Aorta (tissue), 5 donors: ENCODE results near the gene GPR151. TPM values are rescaled to one million over a fixed set of nuclear protein-coding genes. Genes with fewer than 3 reads are reported as not detected.
"Not testable (repeated sequence)": the region's sequence is repeated elsewhere in the genome, so short reads cannot be mapped to it uniquely, and the experiment has no call there.

Source experiments
- ATAC-seq: fragments of 200-7000 bp; cut with Tn5 transposase; one replicate; pipeline ENCODE4 v1.9.1; 2022; ENCODE audit warnings: moderate library complexity; ENCODE audit not compliant: low FRiP score
- DNase-seq, 2 donors: peaks; one replicate each; pipeline ENCODE4 v3.0.0-alpha.2; 2020
- H3K27ac ChIP-seq, 2 donors: one replicate each; pipeline ENCODE4 v1.5.1; 2013; ENCODE audit warnings: low read length in 2 of 2, mild to moderate bottlenecking in 2 of 2, moderate library complexity in 2 of 2, control low read depth in 1 of 2, inconsistent platforms in 1 of 2, low read depth in 1 of 2
- H3K27me3 ChIP-seq, 2 donors: one replicate each; pipeline ENCODE4 v1.6.1; 2013; ENCODE audit warnings: control low read depth in 1 of 2, low read length in 1 of 2, mild to moderate bottlenecking in 1 of 2, moderate library complexity in 1 of 2; ENCODE audit not compliant: insufficient read depth in 2 of 2, control insufficient read depth in 1 of 2
- H3K36me3 ChIP-seq, 2 donors: one replicate each; pipeline ENCODE4 v1.6.1; 2013; ENCODE audit warnings: control low read depth in 1 of 2, low read length in 1 of 2, mild to moderate bottlenecking in 1 of 2; ENCODE audit not compliant: insufficient read depth in 2 of 2, control insufficient read depth in 1 of 2
- H3K4me1 ChIP-seq, 2 donors: one replicate each; pipeline ENCODE4 v1.6.1; 2013; ENCODE audit warnings: low read length in 2 of 2, control low read depth in 1 of 2, mild to moderate bottlenecking in 1 of 2, moderate library complexity in 1 of 2; ENCODE audit not compliant: insufficient read depth in 2 of 2, control insufficient read depth in 1 of 2
- H3K4me3 ChIP-seq, 2 donors: one replicate each; pipeline ENCODE4 v1.5.1; 2013; ENCODE audit warnings: low read length in 2 of 2, control low read depth in 1 of 2, mild to moderate bottlenecking in 1 of 2
- H3K9me3 ChIP-seq: one replicate; pipeline ENCODE4 v1.6.1; 2013; ENCODE audit warnings: mild to moderate bottlenecking, low read length; ENCODE audit not compliant: control insufficient read depth
- WGBS, 2 donors: extraction: QIAGEN DNeasy Blood & Tissue Kit; methylation state at CpG; one replicate each; pipeline ENCODE4 v1.1.7; 2013; 5-methylcytosine and 5-hydroxymethylcytosine counted together
- intact Hi-C, 2 donors: fragments of 100-400 bp; cut with DNase I; formaldehyde crosslinking; loops; one replicate each; pipeline versions ENCODE4 v1.14.2 to v1.15.0; 2022
- long read RNA-seq, 2 donors: library from polyadenylated mRNA; unstranded; transcript quantifications; one replicate each; pipeline ENCODE4 v2.0.0, GENCODE V29; 2020 to 2021
- polyA plus RNA-seq, 2 donors: library from polyadenylated mRNA; stranded (reverse); fragments of 200-250 nt; gene quantifications; one replicate each; pipeline ENCODE4 v1.2.3, GENCODE V29; 2013
- total RNA-seq, 2 donors: library from RNA; stranded (reverse); fragmentation: NEBNext Ultra II Directional; extraction: Animal tissue kit (Norgen Biotek cat#: 25700); gene quantifications; one replicate each; pipeline ENCODE4 v1.2.1, GENCODE V29; 2021
- donor health status: healthy with polysubstance abuse.
- donor health status: Bipolar disorder and iron deficiency.
- donor health status: DM: no; HTN: no; CAD: no.
- donor health status: DM: no; HTN: no; CAD: no.
- donor health status: DM: yes; HTN: yes; CAD: no.

Gene GPR151
- total RNA-seq (under 1 TPM in 1 of 2 donors, not detected in 1; 0.10 TPM), polyA plus RNA-seq (not detected)
- long read RNA-seq, donor 1: 0 reads
- long read RNA-seq, donor 2: 0 reads

DNA sequence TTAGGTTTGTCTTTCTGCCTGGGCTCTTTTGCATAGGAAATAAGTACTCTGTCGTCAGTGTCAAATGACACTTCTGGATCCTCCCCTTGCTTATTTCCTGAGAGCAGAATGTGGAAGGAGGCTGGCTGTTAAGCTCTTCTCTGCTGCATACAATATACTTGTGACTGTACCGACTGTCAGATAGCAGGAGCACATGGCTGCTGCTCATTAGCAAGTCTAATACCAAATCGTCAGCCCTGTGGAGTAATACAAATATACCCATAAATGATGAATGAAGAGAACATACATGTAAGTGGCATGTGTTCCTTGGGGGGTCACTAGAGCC is at the start of gene GPR151:
TSS of gene GPR151 (minus strand) at position 40 of the 325 bp plus-strand sequence. CDS start 77 bp downstream, outside the sequence.
- no peaks in the 10 kb centered on the region for H3K36me3 ChIP-seq
- intact Hi-C loops: no loop called here

DNA sequence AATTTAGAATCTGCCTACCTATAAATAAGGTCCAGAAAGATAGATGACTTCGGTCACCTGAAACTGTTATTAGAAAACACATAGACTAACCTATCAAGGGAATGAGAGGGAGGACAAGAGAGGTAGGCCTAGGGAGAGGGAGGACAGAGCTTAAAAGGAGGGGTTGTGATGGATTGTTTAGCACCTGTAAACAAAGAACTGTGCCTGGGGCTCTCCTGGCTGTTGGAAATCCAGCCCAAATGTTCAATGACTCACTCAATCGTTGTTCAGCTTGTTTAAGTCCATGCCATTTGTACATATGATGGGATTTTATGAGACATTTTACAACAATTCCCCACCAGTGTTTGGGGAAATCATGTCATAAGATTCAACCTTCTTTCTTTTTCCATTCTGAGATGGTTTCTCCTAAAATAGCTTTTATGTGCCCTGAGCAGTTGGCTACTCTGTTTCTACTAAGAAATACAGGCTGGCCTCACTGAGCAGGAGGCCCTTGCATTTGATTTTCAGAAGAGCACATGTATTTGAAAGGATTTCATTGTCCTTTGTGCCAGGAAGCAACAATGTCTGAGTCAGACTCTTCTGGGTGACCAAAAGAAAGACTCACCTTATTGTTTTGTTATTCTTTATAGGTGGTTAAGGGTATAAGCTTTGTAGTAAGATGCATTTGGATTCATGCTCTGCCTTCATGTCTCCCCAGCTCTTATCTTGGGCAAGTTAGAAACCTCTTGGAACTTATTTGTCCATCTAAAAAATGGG is 48.2 kb upstream of the GPR151 start:
- 62% methylated on average over 2 of the region's 2 CpGs for WGBS, 2 donors
- H3K4me1 ChIP-seq: peaks cover 3 to 7% of the 10 kb centered on the region in 2 donors

More for the DNA sequence above, at the start of gene GPR151:
- Histone ChIP-seq H3K27me3 (no peaks in the 10 kb centered on the region), H3K9me3 (no peaks in the 10 kb centered on the region), H3K27ac (no peak within 1 kb of the TSS), H3K4me3 (no peak within 1 kb of the TSS), H3K4me1 (no peaks in the 10 kb centered on the region)
- DNase-seq: no peak
- no peak for ATAC-seq
- 41 to 43% methylated on average over 3 of the region's 3 CpGs for WGBS, 2 donors

DNA sequence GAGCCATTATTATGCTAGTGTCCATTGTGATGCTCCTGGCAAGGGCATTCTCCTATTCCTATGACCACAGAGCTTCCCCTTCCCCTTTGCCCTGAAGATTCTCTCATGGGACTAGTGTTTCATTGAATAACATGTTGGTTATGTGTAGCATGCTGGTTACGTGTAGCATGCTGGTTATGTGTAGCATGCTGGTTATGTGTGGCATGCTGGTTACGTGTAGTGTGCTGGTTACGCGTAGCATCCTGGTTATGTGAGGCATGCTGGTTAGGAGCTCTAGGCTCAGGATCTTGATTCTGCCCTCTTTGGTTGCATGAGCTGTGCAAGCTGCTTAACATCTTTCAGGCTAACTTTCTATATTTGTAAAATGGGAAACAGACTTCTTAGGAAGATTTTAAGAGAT is 46.5 kb upstream of the GPR151 start:
- Histone ChIP-seq H3K27me3 (no peaks in the 10 kb centered on the region), H3K4me1 (peaks cover 3 to 7% of the 10 kb centered on the region in 2 donors), H3K9me3 (no peaks in the 10 kb centered on the region), H3K4me3 (no peak overlapping the region), H3K36me3 (no peaks in the 10 kb centered on the region), H3K27ac (no peak overlapping the region)
- intact Hi-C loops: no loop called here
- DNase-seq (no peak), ATAC-seq (no peak)
- WGBS, 2 donors: 97% methylated on average over 4 of the region's 4 CpGs

More for the DNA sequence above, 48.2 kb upstream of the GPR151 start:
- no peak overlapping the region for H3K4me3 ChIP-seq
- DNase-seq (no peak), ATAC-seq (no peak)
- no peaks in the 10 kb centered on the region for H3K36me3 ChIP-seq
- H3K27me3 ChIP-seq: no peaks in the 10 kb centered on the region
- H3K9me3 ChIP-seq: no peaks in the 10 kb centered on the region
- intact Hi-C loops: no loop called here
- no peak overlapping the region for H3K27ac ChIP-seq

DNA sequence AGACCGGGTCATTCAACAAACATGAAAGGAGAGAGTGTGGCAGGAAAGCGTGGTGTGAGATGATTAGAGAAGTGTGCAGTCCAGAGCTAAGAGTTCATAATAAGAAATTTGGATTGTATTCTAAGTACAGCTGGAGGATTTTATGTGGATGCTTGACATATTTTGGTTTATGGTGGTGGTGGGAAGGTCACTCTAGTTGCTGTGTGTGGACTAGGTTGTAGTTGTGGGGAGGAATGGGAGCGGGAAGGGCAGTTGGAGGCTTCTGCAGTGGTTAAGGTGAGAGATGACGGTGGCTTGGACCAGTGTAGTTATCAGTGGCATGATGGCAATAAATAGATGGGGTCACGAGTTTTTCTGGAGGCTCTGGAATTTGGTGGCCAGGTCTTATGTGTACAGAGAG is 45.7 kb upstream of the GPR151 start:
- ATAC-seq (no peak), DNase-seq (no peak)
- intact Hi-C loops: no loop called here
- Histone ChIP-seq H3K9me3 (no peaks in the 10 kb centered on the region), H3K4me1 (peaks cover 3 to 7% of the 10 kb centered on the region in 2 donors), H3K27me3 (no peaks in the 10 kb centered on the region), H3K36me3 (no peaks in the 10 kb centered on the region), H3K4me3 (no peak overlapping the region), H3K27ac (no peak overlapping the region)
- 80 to 84% methylated on average over 5 of the region's 5 CpGs for WGBS, 2 donors

DNA sequence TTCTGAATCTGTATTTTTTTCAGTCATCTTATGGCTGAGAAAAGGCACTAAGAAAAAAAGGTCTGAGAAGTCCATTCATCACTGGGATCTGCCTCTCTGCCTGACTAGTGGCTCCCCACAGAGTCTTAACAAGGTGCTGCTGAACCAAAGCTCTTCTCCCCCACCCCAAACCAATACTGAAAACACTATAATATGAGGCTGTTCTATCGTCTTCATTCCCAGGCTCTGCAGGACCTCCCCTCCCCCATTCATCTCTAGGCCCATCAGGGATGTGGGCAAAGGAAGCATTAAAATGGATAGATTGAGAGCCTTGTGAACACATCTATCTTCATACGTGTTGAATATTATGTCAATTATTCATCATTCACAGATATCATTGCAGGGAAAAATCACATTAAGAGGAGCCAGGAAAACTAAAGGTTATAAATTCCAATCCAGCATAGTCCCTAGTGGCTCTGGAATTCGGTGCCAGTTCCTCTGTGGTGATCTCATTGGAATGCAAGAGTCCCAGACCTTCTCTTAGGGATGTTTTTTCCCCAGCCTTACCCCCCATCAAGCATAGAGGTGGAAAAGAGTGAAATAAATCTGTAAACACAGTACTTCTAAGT is 44.3 kb upstream of the GPR151 start:
- WGBS, 2 donors: 10% methylated on average over 3 of the region's 3 CpGs
- no peaks in the 10 kb centered on the region for H3K27me3 ChIP-seq
- H3K36me3 ChIP-seq: no peaks in the 10 kb centered on the region
- peak overlapping the region in 1 of 2 donors; percentile 44 for H3K27ac ChIP-seq
- H3K9me3 ChIP-seq: no peaks in the 10 kb centered on the region
- intact Hi-C loops: no loop called here
- peaks cover 0 to 7% of the 10 kb centered on the region in 2 donors for H3K4me1 ChIP-seq
- ATAC-seq (no peak), DNase-seq (no peak)
- no peak overlapping the region for H3K4me3 ChIP-seq

DNA sequence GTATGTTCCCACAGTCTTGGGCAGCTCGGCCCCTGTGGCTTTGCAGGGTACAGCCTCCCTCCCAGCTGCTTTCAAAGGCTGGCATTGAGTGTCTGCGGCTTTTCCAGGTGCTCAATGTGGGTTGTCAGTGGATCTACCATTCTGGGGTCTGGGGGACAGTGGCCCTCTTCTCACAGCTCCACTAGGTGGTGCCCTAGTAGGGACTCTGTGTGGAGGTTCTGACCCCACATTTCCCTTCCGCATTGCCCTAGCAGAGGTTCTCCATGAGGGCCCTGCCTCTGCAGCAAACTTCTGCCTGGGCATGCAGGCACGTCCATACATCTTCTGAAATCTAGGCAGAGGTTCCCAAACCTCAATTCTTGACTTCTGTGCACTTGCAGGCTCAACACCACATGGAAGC is 40.9 kb upstream of the GPR151 start:
- H3K4me1 ChIP-seq, DNase-seq, H3K9me3 ChIP-seq, intact Hi-C loops, ATAC-seq, H3K27me3 ChIP-seq, H3K4me3 ChIP-seq, H3K36me3 ChIP-seq, H3K27ac ChIP-seq: not testable (repeated sequence)
- WGBS, 2 donors: 89 to 94% methylated on average over 4 of the region's 4 CpGs

GRCh38 chr5:146553446-146553845 is 37.5 kb upstream of the GPR151 start:
- intact Hi-C loops: no loop called here
- DNase-seq (no peak), ATAC-seq (no peak)
- H3K27ac ChIP-seq: no peak overlapping the region
- no peak overlapping the region for H3K4me3 ChIP-seq
- no peaks in the 10 kb centered on the region for H3K27me3 ChIP-seq
- WGBS, 2 donors: 55 to 66% methylated on average over 3 of the region's 3 CpGs
- no peaks in the 10 kb centered on the region for H3K36me3 ChIP-seq
- H3K9me3 ChIP-seq: no peaks in the 10 kb centered on the region
- no peaks in the 10 kb centered on the region for H3K4me1 ChIP-seq

- intact Hi-C loops: loop anchor here in 1 of 2 donors (10.0 kb wide), 1 partner anchor 325 kb away; the partner anchor contains the start of gene PPP2R2B
- ATAC-seq (no peak), DNase-seq (no peak)
- no peak overlapping the region for H3K27ac ChIP-seq
- H3K9me3 ChIP-seq: no peaks in the 10 kb centered on the region
- H3K27me3 ChIP-seq: no peaks in the 10 kb centered on the region
- H3K36me3 ChIP-seq: no peaks in the 10 kb centered on the region
- no peak overlapping the region for H3K4me3 ChIP-seq
- no peaks in the 10 kb centered on the region for H3K4me1 ChIP-seq
These were observed 33.6 kb upstream of the GPR151 start for GRCh38 chr5:146549615-146550014.
